ENCODE data around the gene EXTL2.
A peak's percentile ranks its signal among the peaks of the same experiment; 100 is the strongest.

EXTL2 gene

DNA sequence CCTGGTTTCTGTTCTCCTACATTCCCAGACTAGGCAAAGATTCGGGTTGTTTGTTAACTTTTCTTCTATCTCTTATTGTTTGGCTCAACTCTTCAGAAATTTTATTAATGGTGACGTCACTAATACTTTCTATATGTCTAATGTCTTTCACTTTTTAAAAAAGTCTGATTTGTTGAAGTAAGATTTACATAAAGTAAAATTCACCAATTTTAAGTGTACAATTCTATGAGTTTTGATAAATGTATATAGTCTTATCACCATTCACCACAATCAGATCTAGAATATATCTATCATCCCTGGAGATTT, 27.8 kb downstream of the EXTL2 start:
- H3K4me1 ChIP-seq (ENCODE audit: low read length) = no peaks in the 10 kb centered on the region
- H3K27me3 ChIP-seq (replicated peaks; ENCODE audit: insufficient read depth, low read length) = no peaks in the 10 kb centered on the region
- H3K27ac ChIP-seq (ENCODE audit: low read length) = no peak overlapping the region
- no peak for TF ChIP-seq EZH2phosphoT487 (IDR thresholded peaks at IDR 0.05; ENCODE audit: low read length)
- TF ChIP-seq EZH2 (optimal IDR thresholded peaks at IDR 0.05; ENCODE audit: low read depth, low read length) = no peak
- TF ChIP-seq, protein P1, sequence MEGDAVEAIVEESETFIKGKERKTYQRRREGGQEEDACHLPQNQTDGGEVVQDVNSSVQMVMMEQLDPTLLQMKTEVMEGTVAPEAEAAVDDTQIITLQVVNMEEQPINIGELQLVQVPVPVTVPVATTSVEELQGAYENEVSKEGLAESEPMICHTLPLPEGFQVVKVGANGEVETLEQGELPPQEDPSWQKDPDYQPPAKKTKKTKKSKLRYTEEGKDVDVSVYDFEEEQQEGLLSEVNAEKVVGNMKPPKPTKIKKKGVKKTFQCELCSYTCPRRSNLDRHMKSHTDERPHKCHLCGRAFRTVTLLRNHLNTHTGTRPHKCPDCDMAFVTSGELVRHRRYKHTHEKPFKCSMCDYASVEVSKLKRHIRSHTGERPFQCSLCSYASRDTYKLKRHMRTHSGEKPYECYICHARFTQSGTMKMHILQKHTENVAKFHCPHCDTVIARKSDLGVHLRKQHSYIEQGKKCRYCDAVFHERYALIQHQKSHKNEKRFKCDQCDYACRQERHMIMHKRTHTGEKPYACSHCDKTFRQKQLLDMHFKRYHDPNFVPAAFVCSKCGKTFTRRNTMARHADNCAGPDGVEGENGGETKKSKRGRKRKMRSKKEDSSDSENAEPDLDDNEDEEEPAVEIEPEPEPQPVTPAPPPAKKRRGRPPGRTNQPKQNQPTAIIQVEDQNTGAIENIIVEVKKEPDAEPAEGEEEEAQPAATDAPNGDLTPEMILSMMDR (IDR thresholded peaks at IDR 0.05; ENCODE audit: low read length) = no peak
- no peaks in the 10 kb centered on the region for H3K9me3 ChIP-seq (replicated peaks; ENCODE audit: insufficient read depth, low read length)
- H3K9ac ChIP-seq (ENCODE audit: low read length) = no peak overlapping the region
- no peak overlapping the region for H3K4me3 ChIP-seq (ENCODE audit: low read length)
- no peaks in the 10 kb centered on the region for H3F3A ChIP-seq (ENCODE audit: insufficient read depth, low read length)
- DNase-seq = no peak
- H3K36me3 ChIP-seq (replicated peaks; ENCODE audit: insufficient read depth, low read length) = no peaks in the 10 kb centered on the region
- no peaks in the 10 kb centered on the region for H3K79me2 ChIP-seq (ENCODE audit: low read length)
- no peak overlapping the region for H3K4me2 ChIP-seq (ENCODE audit: low read depth, low read length)
- H2AFZ ChIP-seq (ENCODE audit: low read length) = no peak overlapping the region
- H4K20me1 ChIP-seq (ENCODE audit: insufficient read depth, low read length) = no peaks in the 10 kb centered on the region
- H3K9me2 ChIP-seq (replicated peaks; ENCODE audit: insufficient read depth, low read length) = no peaks in the 10 kb centered on the region

DNA sequence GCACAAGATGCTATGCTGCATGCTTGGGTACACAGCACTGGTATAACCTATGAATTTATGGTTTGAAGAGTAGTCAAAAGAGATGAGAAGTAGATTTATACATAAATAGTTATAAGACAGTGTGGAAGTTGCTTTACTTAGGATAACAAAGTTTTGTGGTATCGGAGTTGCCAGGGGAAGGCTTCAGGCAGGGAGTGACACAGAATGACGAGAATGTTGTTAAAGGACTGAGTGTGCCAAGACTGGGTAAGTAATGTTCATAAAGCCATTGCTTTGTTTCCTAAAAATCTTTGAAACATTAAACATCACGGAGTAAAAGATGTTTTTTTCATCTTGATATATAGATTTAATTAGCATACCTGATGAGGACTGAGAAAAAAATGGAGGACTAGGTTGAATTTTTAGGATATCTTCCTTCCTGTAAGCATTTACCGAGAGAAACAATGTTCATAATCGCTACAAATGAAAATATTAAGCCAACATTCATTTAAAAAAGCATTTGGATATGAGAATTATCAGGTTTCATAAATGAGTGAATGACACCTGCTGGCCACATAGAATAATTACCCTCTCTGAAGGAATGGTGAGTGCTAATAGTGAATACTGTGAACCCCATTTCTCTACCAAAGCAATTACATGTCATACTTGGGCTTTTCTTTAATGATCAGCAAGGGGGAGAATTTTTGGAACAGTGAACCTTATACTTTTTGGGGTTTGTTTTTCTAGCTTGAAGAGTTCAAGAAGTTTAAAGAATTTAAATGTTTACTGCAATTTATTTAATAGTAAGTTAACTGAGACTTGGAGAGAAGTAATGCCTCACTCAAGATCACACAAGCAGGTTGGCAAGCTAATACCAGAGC, 28.4 kb downstream of the EXTL2 start:
- H3K27ac ChIP-seq (ENCODE audit: low read length) = no peak overlapping the region
- DNase-seq = peak; percentile 22

DNA sequence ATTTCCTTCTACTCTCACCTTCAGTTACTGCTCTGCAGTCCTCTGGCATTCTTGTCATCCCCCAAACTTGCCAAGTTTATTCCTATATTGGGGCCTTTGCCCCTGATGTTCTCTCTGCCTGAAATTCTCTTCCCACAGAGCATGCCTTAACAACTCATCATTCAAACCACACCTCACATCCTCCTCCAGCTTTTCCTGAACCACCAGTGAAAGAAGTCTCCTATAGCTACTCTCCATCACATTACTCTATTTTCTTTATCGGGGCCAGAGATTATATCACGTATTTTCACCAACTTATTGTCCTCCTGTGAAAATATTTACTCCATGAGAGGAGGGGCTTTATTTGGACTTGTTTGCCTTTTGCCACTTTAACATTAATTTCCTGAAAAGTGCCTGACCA, 32.1 kb downstream of the EXTL2 start:
- Histone ChIP-seq H3F3A (ENCODE audit: insufficient read depth, low read length) (no peaks in the 10 kb centered on the region), H3K27me3 (replicated peaks; ENCODE audit: insufficient read depth, low read length) (no peaks in the 10 kb centered on the region), H3K4me3 (ENCODE audit: low read length) (no peak overlapping the region)

More for the DNA sequence above, 28.4 kb downstream of the EXTL2 start:
- no peak for TF ChIP-seq EZH2 (optimal IDR thresholded peaks at IDR 0.05; ENCODE audit: low read depth, low read length)
- TF ChIP-seq, protein P1 (IDR thresholded peaks at IDR 0.05; ENCODE audit: low read length) = peak; percentile 41
- Histone ChIP-seq H3F3A (ENCODE audit: insufficient read depth, low read length) (no peaks in the 10 kb centered on the region), H3K4me3 (ENCODE audit: low read length) (no peak overlapping the region), H3K79me2 (ENCODE audit: low read length) (no peaks in the 10 kb centered on the region), H3K36me3 (replicated peaks; ENCODE audit: insufficient read depth, low read length) (no peaks in the 10 kb centered on the region), H3K4me1 (ENCODE audit: low read length) (no peaks in the 10 kb centered on the region), H3K27me3 (replicated peaks; ENCODE audit: insufficient read depth, low read length) (no peaks in the 10 kb centered on the region), H3K9ac (ENCODE audit: low read length) (no peak overlapping the region), H3K9me2 (replicated peaks; ENCODE audit: insufficient read depth, low read length) (no peaks in the 10 kb centered on the region), H3K4me2 (ENCODE audit: low read depth, low read length) (no peak overlapping the region), H4K20me1 (ENCODE audit: insufficient read depth, low read length) (no peaks in the 10 kb centered on the region), H2AFZ (ENCODE audit: low read length) (no peak overlapping the region), H3K9me3 (replicated peaks; ENCODE audit: insufficient read depth, low read length) (no peaks in the 10 kb centered on the region)

More for the DNA sequence above, 32.1 kb downstream of the EXTL2 start:
- Histone ChIP-seq H3K4me2 (ENCODE audit: low read depth, low read length) (no peak overlapping the region), H3K27ac (ENCODE audit: low read length) (no peak overlapping the region), H4K20me1 (ENCODE audit: insufficient read depth, low read length) (no peaks in the 10 kb centered on the region), H3K9me2 (replicated peaks; ENCODE audit: insufficient read depth, low read length) (no peaks in the 10 kb centered on the region), H3K79me2 (ENCODE audit: low read length) (no peaks in the 10 kb centered on the region), H3K36me3 (replicated peaks; ENCODE audit: insufficient read depth, low read length) (no peaks in the 10 kb centered on the region), H2AFZ (ENCODE audit: low read length) (no peak overlapping the region), H3K4me1 (ENCODE audit: low read length) (no peaks in the 10 kb centered on the region), H3K9me3 (replicated peaks; ENCODE audit: insufficient read depth, low read length) (no peaks in the 10 kb centered on the region), H3K9ac (ENCODE audit: low read length) (no peak overlapping the region)
- no peak for DNase-seq
- TF ChIP-seq, protein P1 (IDR thresholded peaks at IDR 0.05; ENCODE audit: low read length) = no peak
- TF ChIP-seq EZH2phosphoT487 (IDR thresholded peaks at IDR 0.05; ENCODE audit: low read length) (no peak), EZH2 (optimal IDR thresholded peaks at IDR 0.05; ENCODE audit: low read depth, low read length) (no peak)
